ENCODE results near the gene LRRC27. TPM values are rescaled to one million over a fixed set of nuclear protein-coding genes. Genes with fewer than 3 reads are reported as not detected.
"Not testable (repeated sequence)": the region's sequence is repeated elsewhere in the genome, so short reads cannot be mapped to it uniquely, and the experiment has no call there.

LRRC27 gene
- total and polyA plus RNA-seq, 7 experiments from 2014 or later: 1.8 to 10.8 (median 6.0) TPM

DNA sequence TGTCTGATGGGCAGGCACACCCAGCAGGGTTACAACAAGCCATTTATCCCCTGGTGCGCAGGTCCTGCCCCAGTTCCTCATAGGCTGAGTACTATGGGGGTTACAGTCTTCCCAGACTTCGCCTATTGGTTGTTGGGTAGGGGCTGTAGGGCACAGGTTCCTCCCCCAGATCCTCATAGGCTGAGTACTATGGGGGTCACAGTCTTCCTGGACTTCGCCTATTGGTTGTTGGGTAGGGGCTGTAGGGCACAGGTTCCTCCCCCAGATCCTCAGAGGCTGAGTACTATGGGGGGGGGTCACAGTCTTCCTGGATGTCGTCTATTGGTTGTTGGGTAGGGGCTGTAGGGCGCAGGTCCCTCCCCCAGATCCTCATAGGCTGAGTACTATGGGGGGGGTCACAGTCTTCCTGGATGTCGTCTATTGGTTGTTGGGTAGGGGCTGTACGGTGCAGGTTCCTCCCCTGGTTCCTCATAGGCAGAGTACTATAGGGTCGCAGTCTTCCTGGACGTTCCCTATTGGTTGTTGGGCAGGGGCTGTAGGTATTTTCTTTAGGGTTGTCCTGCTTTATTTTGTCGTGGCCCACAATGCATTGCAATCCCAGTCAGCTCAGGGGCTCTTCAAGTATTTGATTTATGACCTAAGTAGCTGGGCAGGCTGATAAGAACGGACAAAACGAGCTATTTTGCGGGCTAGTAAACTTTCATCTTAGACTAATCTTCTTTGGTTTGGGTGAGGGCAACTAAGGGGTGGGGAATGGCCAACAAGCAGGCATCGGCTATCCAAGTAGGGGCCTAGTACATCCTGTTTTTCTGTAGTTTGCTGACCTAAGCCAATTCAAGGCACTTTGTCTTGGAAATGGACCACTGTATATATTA is 3.4 kb downstream of the LRRC27 start:
- Mint-ChIP-seq H3K4me1 (peaks cover 22 to 56% (median 46%) of the 10 kb centered on the region in 7 donors), H3K27me3 (peaks cover 0 to 7% (median 0%) of the 10 kb centered on the region in 5 donors), H3K9me3 (peaks cover 0 to 7% (median 0%) of the 10 kb centered on the region in 11 donors), H3K4me3 (peak overlapping the region in 7 of 10 donors; percentile 51 to 89 (median 80)), H3K27ac (peak overlapping the region in 5 of 9 donors; percentile 5 to 69 (median 22)), H3K36me3 (peaks cover 0 to 6% (median 0%) of the 10 kb centered on the region in 5 donors)
- Histone ChIP-seq H3K9me3 (ENCODE audit: control insufficient read depth in 2 of 3, low read length in 3 of 3) (no peaks in the 10 kb centered on the region), H3K4me1 (ENCODE audit: control insufficient read depth in 2 of 2, insufficient read depth in 2 of 2, low read length in 2 of 2) (peaks cover 11 to 18% of the 10 kb centered on the region in 2 donors), H3K4me3 (ENCODE audit: low read length) (no peak overlapping the region), H3K36me3 (ENCODE audit: control insufficient read depth in 2 of 3, insufficient read depth in 3 of 3, low read length in 3 of 3) (no peaks in the 10 kb centered on the region), H3K27me3 (ENCODE audit: control insufficient read depth in 2 of 2, insufficient read depth in 2 of 2, low read length in 2 of 2) (no peaks in the 10 kb centered on the region), H3K27ac (ENCODE audit: low read depth, low read length) (no peak overlapping the region)
- ChIA-PET POLR2A (no interaction called here), CTCF (no interaction called here)
- intact Hi-C loops (cut with micrococcal nuclease): loop anchor here in 1 of 2 donors (2.0 kb wide), 1 partner anchor 209 kb away; no protein-coding TSS in a partner anchor
- ATAC-seq (peak; percentile 47), DNase-seq (no peak)

GRCh38 chr10:132336064-132336746 is 4.2 kb downstream of the LRRC27 start:
- Histone ChIP-seq H3K9me3 (ENCODE audit: control insufficient read depth in 2 of 3, low read length in 3 of 3) (no peaks in the 10 kb centered on the region), H3K36me3 (ENCODE audit: control insufficient read depth in 2 of 3, insufficient read depth in 3 of 3, low read length in 3 of 3) (no peaks in the 10 kb centered on the region), H3K27me3 (ENCODE audit: control insufficient read depth in 2 of 2, insufficient read depth in 2 of 2, low read length in 2 of 2) (no peaks in the 10 kb centered on the region), H3K4me1 (ENCODE audit: control insufficient read depth in 2 of 2, insufficient read depth in 2 of 2, low read length in 2 of 2) (peaks cover 11 to 13% of the 10 kb centered on the region in 2 donors), H3K4me3 (ENCODE audit: low read length) (no peak overlapping the region), H3K27ac (ENCODE audit: low read depth, low read length) (no peak overlapping the region)
- DNase-seq (no peak), ATAC-seq (no peak)
- Mint-ChIP-seq H3K9me3 (peaks cover 0 to 10% (median 0%) of the 10 kb centered on the region in 11 donors), H3K36me3 (peaks cover 0 to 4% (median 0%) of the 10 kb centered on the region in 5 donors), H3K4me1 (peaks cover 21 to 49% (median 43%) of the 10 kb centered on the region in 7 donors), H3K27me3 (peaks cover 0 to 7% (median 0%) of the 10 kb centered on the region in 5 donors), H3K27ac (peak overlapping the region in 3 of 9 donors; percentile 22 to 84 (median 26)), H3K4me3 (peak overlapping the region in 9 of 10 donors; percentile 51 to 89 (median 82))
- CTCF ChIA-PET: no interaction called here
- POLR2A ChIA-PET: interaction anchor here (0.6 kb wide), 1 partner anchor 80 kb away, joined by 3 read pairs; no protein-coding TSS in a partner anchor
- intact Hi-C loops (cut with micrococcal nuclease): no loop called here

DNA sequence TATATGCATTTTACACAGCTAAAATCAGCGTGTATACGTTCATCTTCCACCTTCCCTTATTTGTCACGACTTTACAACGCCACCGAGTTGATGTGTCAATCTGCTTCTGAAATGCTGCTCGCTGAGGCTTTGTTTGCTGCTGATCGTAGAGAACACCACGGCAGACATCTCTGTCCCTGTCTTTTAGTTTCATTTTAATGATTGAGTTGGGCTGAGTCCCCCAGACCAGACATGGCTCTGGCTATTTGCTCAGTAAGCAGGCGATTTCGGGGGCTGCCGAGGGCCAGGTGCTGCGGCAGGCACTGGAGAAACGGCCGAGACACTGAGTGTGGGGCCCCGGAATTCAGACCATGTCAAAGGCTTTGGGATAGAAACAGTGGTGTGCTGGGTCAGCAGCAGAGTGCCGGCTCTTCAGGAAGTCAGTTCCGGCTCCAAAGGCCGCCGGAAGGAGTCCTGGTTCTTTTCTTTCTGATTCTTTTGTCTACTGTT is 5.0 kb downstream of the LRRC27 start:
- H3K4me1 Mint-ChIP-seq: peaks cover 20 to 46% (median 38%) of the 10 kb centered on the region in 7 donors
- peaks cover 0 to 12% (median 3%) of the 10 kb centered on the region in 11 donors for H3K9me3 Mint-ChIP-seq
- H3K36me3 Mint-ChIP-seq: peaks cover under 1 to 8% (median 7%) of the 10 kb centered on the region in 5 donors
- peak overlapping the region; percentile 79 to 89 (median 86) for H3K4me3 Mint-ChIP-seq
- H3K36me3 ChIP-seq (ENCODE audit: control insufficient read depth in 2 of 3, insufficient read depth in 3 of 3, low read length in 3 of 3): no peaks in the 10 kb centered on the region
- no peak for ATAC-seq
- peak overlapping the region; percentile 21 to 88 (median 80) for H3K27ac Mint-ChIP-seq
- intact Hi-C loops (cut with micrococcal nuclease): no loop called here
- H3K27me3 Mint-ChIP-seq: peaks cover 0 to 5% (median 0%) of the 10 kb centered on the region in 5 donors
- peak in 4 of 9 donors; percentile 8 to 34 (median 30) for DNase-seq
- H3K9me3 ChIP-seq (ENCODE audit: control insufficient read depth in 2 of 3, low read length in 3 of 3): peaks cover 0 to 3% (median 0%) of the 10 kb centered on the region in 3 experiments
- ChIA-PET POLR2A (interaction anchor here (0.9 kb wide), 1 partner anchor 47 kb away, joined by 3 read pairs; no protein-coding TSS in a partner anchor), CTCF (no interaction called here)
- no peaks in the 10 kb centered on the region for H3K27me3 ChIP-seq (ENCODE audit: control insufficient read depth in 2 of 2, insufficient read depth in 2 of 2, low read length in 2 of 2)
- peak overlapping the region; percentile 62 for H3K27ac ChIP-seq (ENCODE audit: low read depth, low read length)
- peak overlapping the region; percentile 46 for H3K4me3 ChIP-seq (ENCODE audit: low read length)
- peaks cover 11 to 13% of the 10 kb centered on the region in 2 donors for H3K4me1 ChIP-seq (ENCODE audit: control insufficient read depth in 2 of 2, insufficient read depth in 2 of 2, low read length in 2 of 2)

- H3K9me3 ChIP-seq (ENCODE audit: control insufficient read depth in 2 of 3, low read length in 3 of 3); H3K27me3 Mint-ChIP-seq; H3K27ac ChIP-seq (ENCODE audit: low read depth, low read length); ATAC-seq; H3K4me3 ChIP-seq (ENCODE audit: low read length); DNase-seq; H3K4me1 ChIP-seq (ENCODE audit: control insufficient read depth in 2 of 2, insufficient read depth in 2 of 2, low read length in 2 of 2); intact Hi-C loops (cut with micrococcal nuclease); H3K36me3 ChIP-seq (ENCODE audit: control insufficient read depth in 2 of 3, insufficient read depth in 3 of 3, low read length in 3 of 3); H3K27me3 ChIP-seq (ENCODE audit: control insufficient read depth in 2 of 2, insufficient read depth in 2 of 2, low read length in 2 of 2): not testable (repeated sequence)
- Mint-ChIP-seq H3K4me1 (peaks cover 15 to 42% (median 33%) of the 10 kb centered on the region in 7 donors), H3K4me3 (peak overlapping the region in 8 of 10 donors; percentile 80 to 89 (median 87)), H3K36me3 (peaks cover 2 to 15% (median 14%) of the 10 kb centered on the region in 5 donors), H3K9me3 (peaks cover 0 to 16% (median 8%) of the 10 kb centered on the region in 11 donors), H3K27ac (peak overlapping the region in 3 of 9 donors; percentile 4 to 84 (median 21))
- CTCF ChIA-PET: interaction anchor here (0.8 kb wide), 1 partner anchor 103 kb away, joined by 3 read pairs; no protein-coding TSS in a partner anchor
- POLR2A ChIA-PET: interaction anchor here (0.9 kb wide), 1 partner anchor 48 kb away, joined by 3 read pairs; no protein-coding TSS in a partner anchor
Measured at GRCh38 chr10:132337854-132338253, 5.9 kb downstream of the LRRC27 start.

DNA sequence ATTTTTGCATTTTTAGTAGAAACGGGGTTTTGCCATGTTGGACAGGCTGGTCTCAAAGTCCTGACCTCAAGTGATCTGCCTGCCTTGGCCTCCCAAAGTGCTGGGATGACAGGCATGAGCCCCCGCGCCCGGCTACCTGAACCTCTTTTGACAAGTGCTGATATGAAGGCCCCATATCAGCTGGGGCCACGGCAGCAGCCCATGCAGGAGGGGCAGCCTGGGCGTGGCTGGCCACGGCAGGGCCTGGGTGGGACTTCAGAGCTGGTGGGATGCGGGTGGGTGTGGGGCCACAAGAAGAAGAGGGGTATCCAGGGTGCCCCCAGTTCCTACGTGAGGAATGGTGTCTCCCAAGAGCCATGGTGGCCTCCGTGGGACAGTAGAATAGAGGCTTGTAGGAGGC is 6.9 kb downstream of the LRRC27 start:
- Histone ChIP-seq H3K4me3 (ENCODE audit: low read length) (no peak overlapping the region), H3K27me3 (ENCODE audit: control insufficient read depth in 2 of 2, insufficient read depth in 2 of 2, low read length in 2 of 2) (no peaks in the 10 kb centered on the region), H3K9me3 (ENCODE audit: control insufficient read depth in 2 of 3, low read length in 3 of 3) (peaks cover 0 to 3% (median 0%) of the 10 kb centered on the region in 3 experiments), H3K36me3 (ENCODE audit: control insufficient read depth in 2 of 3, insufficient read depth in 3 of 3, low read length in 3 of 3) (no peaks in the 10 kb centered on the region), H3K27ac (ENCODE audit: low read depth, low read length) (no peak overlapping the region), H3K4me1 (ENCODE audit: control insufficient read depth in 2 of 2, insufficient read depth in 2 of 2, low read length in 2 of 2) (peaks cover 4 to 7% of the 10 kb centered on the region in 2 donors)
- H3K27ac Mint-ChIP-seq: no peak overlapping the region
- no peak for ATAC-seq
- POLR2A ChIA-PET: no interaction called here
- DNase-seq: no peak
- H3K4me1 Mint-ChIP-seq: peaks cover 9 to 35% (median 25%) of the 10 kb centered on the region in 7 donors
- peaks cover 0 to 16% (median 8%) of the 10 kb centered on the region in 11 donors for H3K9me3 Mint-ChIP-seq
- H3K36me3 Mint-ChIP-seq: peaks cover 2 to 21% (median 14%) of the 10 kb centered on the region in 5 donors
- no peak overlapping the region for H3K4me3 Mint-ChIP-seq
- intact Hi-C loops (cut with micrococcal nuclease): no loop called here
- no peaks in the 10 kb centered on the region for H3K27me3 Mint-ChIP-seq
- CTCF ChIA-PET: no interaction called here

DNA sequence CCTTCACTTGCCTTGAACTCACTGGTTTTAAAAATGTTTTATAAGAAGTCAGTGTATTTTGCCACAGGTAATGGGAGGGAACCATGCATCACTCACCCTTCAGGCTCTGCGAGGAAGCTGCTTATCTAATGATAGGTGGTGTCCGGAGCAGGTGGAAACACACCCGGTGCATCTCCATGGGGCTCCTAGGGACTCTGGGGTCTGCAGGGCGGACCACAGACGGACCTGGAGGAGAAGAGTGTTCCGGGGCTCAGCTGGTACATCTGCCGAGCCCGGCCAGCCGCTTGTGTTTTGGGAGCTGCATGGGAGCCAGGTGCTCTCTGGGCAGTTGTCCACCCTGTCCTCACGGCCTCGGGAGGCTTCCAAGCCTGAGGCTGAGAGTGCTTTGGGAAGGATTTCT is 7.3 kb downstream of the LRRC27 start:
- Mint-ChIP-seq H3K4me1 (peaks cover 9 to 35% (median 25%) of the 10 kb centered on the region in 7 donors), H3K36me3 (peaks cover 2 to 25% (median 15%) of the 10 kb centered on the region in 5 donors), H3K4me3 (no peak overlapping the region), H3K27me3 (no peaks in the 10 kb centered on the region), H3K9me3 (peaks cover 0 to 16% (median 8%) of the 10 kb centered on the region in 11 donors), H3K27ac (no peak overlapping the region)
- ChIA-PET CTCF (no interaction called here), POLR2A (no interaction called here)
- intact Hi-C loops (cut with micrococcal nuclease): no loop called here
- peaks cover 0 to 3% (median 0%) of the 10 kb centered on the region in 3 experiments for H3K9me3 ChIP-seq (ENCODE audit: control insufficient read depth in 2 of 3, low read length in 3 of 3)
- no peak for ATAC-seq
- H3K27me3 ChIP-seq (ENCODE audit: control insufficient read depth in 2 of 2, insufficient read depth in 2 of 2, low read length in 2 of 2): no peaks in the 10 kb centered on the region
- DNase-seq: no peak
- H3K36me3 ChIP-seq (ENCODE audit: control insufficient read depth in 2 of 3, insufficient read depth in 3 of 3, low read length in 3 of 3): peaks cover 0 to under 1% (median 0%) of the 10 kb centered on the region in 3 experiments
- H3K4me3 ChIP-seq (ENCODE audit: low read length): no peak overlapping the region
- H3K27ac ChIP-seq (ENCODE audit: low read depth, low read length): no peak overlapping the region
- peaks cover 4 to 7% of the 10 kb centered on the region in 2 donors for H3K4me1 ChIP-seq (ENCODE audit: control insufficient read depth in 2 of 2, insufficient read depth in 2 of 2, low read length in 2 of 2)
